ENCODE measurements around the gene OSBPL3.
A peak's percentile ranks its signal among the peaks of the same experiment; 100 is the strongest.
"Not testable (repeated sequence)": the region's sequence is repeated elsewhere in the genome, so short reads cannot be mapped to it uniquely, and the experiment has no call there.

OSBPL3 gene

GRCh38 chr7:24824400-24824799 is 155.6 kb downstream of the OSBPL3 start:
- FAIRE-seq = no peak

DNA sequence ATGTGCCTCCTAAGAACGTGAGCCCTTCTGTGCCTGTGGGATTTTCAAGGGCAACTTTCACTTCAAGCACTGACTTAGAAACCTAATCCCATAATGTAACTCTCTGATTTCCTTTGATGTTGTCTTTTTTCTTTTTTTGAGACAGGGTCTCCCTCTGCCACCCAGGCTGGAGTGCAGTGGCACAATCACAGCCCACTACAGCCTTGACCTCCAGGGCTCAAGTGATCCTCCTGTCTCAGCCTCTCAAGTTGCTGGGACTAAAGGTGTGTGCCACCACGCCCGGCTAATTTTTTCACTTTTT is 158.3 kb downstream of the OSBPL3 start:
- no peak for FAIRE-seq

DNA sequence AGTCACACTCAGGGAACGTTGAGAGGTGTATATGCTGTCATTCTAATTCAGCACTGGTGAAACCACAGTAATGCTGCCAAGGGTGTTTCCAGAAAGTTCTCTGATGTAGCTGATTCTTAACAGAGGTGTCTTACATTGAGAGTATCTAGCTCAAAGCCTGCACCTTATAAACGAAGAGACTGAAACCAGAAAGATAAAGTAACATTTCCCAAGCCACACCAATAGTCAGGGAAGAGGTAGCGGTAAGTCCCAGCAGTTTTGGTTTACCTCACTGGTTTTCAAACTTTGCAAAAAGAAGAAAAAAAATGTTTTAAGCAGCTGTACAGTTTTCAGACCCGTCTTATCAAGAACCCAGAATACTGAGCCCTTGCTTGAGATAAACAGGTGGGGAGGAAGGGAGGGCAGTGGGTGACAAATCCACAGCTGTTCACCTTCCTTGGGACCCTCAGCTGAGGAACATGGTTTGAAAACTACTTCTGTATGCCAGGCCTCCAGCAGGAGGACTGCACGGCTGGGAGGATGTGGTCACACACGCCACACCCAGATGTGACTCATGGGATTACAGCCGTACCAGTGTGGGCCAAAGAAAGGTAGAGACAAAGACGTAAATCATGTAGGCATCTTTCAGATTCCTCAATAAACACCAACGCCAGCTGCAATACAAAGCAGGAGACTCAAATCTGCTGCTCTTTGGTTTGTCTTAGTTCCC is 158.8 kb downstream of the OSBPL3 start:
- FAIRE-seq = no peak

DNA sequence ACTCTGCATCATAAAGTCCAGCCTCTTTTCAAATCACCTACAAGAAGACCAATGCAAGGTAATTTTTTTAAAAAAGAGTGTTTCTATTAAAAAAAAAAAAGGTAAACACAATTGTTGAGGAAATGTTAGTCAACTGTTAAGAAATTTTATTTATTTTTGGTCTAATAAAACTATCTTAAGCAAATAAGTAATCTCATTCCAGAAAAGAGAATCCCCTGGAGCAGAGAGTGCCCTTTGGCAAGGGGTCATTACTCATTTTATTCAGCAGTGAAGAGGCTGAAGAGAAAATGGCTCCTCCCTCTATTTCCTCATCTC is 159.3 kb downstream of the OSBPL3 start:
- FAIRE-seq = no peak

- peak; percentile 25 for FAIRE-seq
Measured at GRCh38 chr7:24819916-24820689, 159.9 kb downstream of the OSBPL3 start.

GRCh38 chr7:24817339-24817738 is 162.6 kb downstream of the OSBPL3 start:
- FAIRE-seq = no peak

DNA sequence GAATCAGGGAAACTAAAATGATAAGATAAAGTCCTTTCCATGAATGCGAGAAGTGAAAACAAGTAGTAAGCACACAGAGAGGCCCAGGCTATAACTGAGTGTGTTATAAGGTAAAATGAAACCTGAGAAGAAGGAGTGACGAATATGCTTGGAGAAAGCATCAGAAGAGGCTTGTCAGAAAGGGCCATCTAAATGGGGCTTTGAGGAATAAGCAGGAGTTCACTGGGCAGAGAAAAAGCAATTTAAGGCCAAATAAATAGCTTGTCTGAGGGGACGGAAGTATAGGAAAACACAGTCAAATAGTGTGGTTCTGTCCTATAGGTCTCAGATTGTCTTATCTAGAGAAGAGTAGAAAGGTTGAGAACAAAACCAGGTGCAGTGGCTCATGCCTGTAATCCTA is 163.1 kb downstream of the OSBPL3 start:
- no peak for FAIRE-seq

GRCh38 chr7:24812305-24812945 is 167.6 kb downstream of the OSBPL3 start:
- FAIRE-seq = peak; percentile 63

GRCh38 chr7:24808518-24808917 is 171.5 kb downstream of the OSBPL3 start:
- no peak for FAIRE-seq

GRCh38 chr7:24802300-24802699 is 177.7 kb downstream of the OSBPL3 start:
- FAIRE-seq = no peak

- FAIRE-seq = no peak
Measured at GRCh38 chr7:24801883-24802282, 178.1 kb downstream of the OSBPL3 start.

- no peak for FAIRE-seq
Measured at GRCh38 chr7:24800667-24801066, 179.3 kb downstream of the OSBPL3 start.

DNA sequence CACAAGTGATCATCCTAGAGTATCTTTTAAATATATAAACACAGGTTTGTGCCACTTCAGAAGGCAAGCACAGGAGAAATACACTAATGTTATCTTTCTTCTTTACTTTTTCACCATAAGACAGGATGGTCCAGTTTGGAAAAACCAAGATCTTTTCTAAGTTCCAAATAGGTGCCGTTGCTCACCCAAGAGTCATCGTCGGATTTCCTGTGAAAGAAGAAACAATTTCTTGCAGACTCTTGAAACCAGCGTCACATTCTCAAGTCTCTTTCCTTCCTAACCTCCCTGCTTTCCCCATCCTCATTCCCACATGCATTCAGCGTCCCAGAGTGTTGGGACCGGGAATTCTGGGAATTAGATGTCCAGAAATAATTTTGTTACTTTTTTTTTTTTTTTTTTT is 179.9 kb downstream of the OSBPL3 start:
- FAIRE-seq = no peak

DNA sequence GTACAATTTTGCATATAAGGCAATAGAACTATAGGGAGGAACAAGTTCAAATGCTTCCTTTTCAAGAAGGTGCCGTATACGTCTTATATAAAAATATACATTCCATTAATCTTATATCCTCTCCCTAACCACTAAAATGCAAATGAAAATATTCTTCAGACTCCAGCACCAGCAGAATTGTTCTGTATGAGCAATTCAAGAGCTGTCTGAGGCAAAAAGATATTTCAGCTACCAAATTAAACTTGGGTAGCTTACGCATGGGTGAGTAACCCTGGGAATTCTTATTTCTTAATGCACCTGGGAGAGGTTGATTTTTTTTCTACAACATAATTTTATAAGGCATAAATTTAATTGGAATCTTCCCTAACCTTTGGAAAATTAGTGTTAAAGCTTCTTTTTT is 180.5 kb downstream of the OSBPL3 start:
- no peak for FAIRE-seq

GRCh38 chr7:24798261-24798660 is 181.7 kb downstream of the OSBPL3 start:
- FAIRE-seq = no peak

DNA sequence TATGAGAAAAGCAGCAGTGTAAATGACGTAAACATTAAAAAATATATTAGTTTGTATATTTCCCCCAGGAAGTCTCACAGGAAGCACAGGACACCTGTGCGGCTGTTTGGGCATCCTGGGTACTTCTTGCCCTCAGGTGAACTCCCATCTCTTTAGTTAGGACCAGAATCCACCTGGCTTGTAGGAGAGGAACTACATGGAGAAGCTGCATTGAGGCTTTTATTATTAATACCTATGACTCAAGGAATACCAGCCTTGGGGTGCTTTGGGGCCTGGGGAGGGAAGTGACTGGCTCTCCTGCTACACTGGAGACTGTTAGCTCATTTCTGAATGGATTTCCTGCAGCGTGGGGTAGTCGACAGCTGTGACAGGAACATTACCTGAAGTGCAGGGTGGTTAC is 182.7 kb downstream of the OSBPL3 start:
- no peak for FAIRE-seq

DNA sequence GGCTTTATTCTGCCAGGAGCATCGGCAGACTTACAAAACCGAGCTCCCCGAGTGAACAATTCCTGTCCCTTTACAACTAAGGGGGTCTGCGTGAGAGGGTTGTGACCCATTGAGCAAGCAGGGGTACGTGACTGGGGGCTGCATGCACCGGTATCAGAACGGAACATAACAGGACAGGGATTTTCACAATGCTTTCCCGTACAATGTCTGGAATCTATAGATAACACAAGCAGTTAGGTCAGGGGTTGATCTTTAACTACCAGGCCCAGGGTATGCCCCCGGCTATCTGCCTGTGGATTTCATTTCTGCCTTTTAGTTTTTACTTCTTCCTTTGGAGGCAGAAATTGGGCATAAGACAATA is 184.6 kb downstream of the OSBPL3 start:
- FAIRE-seq = no peak

DNA sequence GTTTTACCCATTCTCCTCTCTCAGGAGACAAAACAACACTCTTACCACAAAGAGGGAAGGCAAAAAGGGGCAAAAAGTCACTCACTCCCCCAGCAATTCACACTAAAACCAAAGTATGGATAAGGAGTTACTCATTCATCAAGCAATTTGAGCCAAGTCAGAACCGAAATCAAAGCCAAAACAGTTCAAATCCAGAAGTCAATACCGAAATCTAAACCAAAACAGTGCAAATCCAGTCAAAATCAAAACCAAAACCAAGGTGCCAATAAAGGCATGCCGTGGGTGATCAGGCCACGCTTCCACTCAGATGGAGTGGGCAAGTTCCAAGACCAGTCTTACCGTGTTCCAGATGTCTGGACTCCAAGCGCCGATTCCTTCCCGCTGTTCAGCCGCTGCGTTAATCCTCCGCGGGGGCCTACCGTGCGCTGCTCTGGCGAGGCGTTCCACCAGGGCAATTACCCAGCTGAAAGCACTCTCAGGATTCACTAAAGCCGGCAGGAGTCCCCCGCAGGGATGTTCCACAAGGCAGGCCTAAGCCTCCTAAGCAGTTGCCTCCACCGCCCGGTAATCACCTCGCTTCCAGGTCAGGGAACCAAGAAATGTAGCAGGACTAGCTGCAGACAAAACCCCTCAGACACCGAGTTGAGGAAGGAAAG is 185.1 kb downstream of the OSBPL3 start:
- FAIRE-seq = not testable (repeated sequence)

- no peak for FAIRE-seq
Measured at GRCh38 chr7:24793982-24794648, 185.9 kb downstream of the OSBPL3 start.

- FAIRE-seq = no peak
Measured at GRCh38 chr7:24788961-24789576, 190.9 kb downstream of the OSBPL3 start.

- no peak for FAIRE-seq
Measured at GRCh38 chr7:24788075-24788474, 191.9 kb downstream of the OSBPL3 start.

DNA sequence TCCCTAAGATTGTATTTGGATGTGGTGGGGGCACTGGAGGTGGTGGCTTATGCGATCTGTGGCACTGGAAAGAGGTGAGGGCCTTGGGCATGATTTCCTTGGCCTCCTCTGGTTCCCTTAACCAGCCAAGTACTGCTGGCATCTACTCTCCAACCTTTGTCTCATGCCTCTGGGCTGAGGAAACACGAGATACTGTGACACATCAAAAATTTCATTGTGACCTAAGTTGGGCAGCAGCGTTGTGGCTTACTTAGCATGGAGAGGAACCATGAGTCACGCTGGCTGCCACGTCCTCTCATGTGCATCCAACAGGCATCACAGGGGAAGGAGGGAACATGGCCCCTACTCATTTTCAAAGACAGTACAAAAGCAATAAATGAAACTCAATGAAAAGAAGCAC is 193.0 kb downstream of the OSBPL3 start:
- FAIRE-seq = no peak

GRCh38 chr7:24786306-24786705 is 193.7 kb downstream of the OSBPL3 start:
- FAIRE-seq = no peak
